MM.1S (cell line): Measurements from ENCODE around the gene SARS2.

Experiments
- EZH2 ChIP-seq: fragments of 300-600 bp; sonication (generic); optimal IDR thresholded peaks from 2 replicates; pipeline ENCODE3; 2017; ENCODE audit warnings: low read depth, mild to moderate bottlenecking, antibody characterized with exemption, low read length, mixed read lengths
- TF ChIP-seq, protein P1 (sequence below): fragments of 300-600 bp; sonication (generic); IDR thresholded peaks from 2 replicates; pipeline ENCODE4 v1.5.1; 2016; ENCODE audit warnings: antibody characterized with exemption, low read length, mixed read lengths

DNA sequence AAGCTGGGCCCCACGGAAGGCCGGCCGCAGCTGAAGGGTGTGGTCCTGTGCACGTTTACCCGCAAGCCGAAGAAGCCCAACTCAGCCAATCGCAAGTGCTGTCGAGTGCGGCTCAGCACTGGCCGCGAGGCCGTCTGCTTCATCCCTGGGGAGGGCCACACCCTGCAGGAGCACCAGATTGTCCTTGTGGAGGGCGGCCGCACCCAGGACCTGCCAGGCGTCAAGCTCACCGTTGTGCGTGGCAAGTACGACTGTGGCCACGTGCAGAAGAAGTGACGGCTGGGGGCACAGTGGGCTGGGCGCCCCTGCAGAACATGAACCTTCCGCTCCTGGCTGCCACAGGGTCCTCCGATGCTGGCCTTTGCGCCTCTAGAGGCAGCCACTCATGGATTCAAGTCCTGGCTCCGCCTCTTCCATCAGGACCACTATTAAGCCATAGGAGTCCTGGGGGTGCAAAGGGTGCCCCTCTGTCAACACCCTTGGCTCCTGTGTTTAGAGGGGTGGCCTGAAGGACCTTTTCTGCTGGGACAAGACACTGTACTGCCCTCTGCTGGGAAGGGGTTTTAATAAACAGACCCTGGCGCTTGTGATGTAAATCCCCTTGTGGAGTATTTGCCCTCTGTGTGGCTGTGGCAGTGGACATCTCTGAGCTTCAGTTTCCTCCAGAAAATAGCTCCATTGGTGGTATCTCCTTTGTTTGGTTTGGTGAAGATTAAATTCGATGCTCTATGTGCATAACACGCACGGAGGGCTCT lies 2.0 kb upstream of the SARS2 start:
- TF ChIP-seq, protein P1, sequence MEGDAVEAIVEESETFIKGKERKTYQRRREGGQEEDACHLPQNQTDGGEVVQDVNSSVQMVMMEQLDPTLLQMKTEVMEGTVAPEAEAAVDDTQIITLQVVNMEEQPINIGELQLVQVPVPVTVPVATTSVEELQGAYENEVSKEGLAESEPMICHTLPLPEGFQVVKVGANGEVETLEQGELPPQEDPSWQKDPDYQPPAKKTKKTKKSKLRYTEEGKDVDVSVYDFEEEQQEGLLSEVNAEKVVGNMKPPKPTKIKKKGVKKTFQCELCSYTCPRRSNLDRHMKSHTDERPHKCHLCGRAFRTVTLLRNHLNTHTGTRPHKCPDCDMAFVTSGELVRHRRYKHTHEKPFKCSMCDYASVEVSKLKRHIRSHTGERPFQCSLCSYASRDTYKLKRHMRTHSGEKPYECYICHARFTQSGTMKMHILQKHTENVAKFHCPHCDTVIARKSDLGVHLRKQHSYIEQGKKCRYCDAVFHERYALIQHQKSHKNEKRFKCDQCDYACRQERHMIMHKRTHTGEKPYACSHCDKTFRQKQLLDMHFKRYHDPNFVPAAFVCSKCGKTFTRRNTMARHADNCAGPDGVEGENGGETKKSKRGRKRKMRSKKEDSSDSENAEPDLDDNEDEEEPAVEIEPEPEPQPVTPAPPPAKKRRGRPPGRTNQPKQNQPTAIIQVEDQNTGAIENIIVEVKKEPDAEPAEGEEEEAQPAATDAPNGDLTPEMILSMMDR = peak; percentile 37
- TF ChIP-seq EZH2 = no peak
